GM21381 (cell line): ENCODE data around the gene LRRC32.

Source experiments
- ATAC-seq: cut with Tn5 transposase; IDR thresholded peaks from one replicate; pipeline ENCODE4 v1.9.1; 2021; ENCODE audit warnings: mild to moderate bottlenecking, moderate library complexity; ENCODE audit not compliant: unreplicated experiment

The LRRC32 gene

DNA sequence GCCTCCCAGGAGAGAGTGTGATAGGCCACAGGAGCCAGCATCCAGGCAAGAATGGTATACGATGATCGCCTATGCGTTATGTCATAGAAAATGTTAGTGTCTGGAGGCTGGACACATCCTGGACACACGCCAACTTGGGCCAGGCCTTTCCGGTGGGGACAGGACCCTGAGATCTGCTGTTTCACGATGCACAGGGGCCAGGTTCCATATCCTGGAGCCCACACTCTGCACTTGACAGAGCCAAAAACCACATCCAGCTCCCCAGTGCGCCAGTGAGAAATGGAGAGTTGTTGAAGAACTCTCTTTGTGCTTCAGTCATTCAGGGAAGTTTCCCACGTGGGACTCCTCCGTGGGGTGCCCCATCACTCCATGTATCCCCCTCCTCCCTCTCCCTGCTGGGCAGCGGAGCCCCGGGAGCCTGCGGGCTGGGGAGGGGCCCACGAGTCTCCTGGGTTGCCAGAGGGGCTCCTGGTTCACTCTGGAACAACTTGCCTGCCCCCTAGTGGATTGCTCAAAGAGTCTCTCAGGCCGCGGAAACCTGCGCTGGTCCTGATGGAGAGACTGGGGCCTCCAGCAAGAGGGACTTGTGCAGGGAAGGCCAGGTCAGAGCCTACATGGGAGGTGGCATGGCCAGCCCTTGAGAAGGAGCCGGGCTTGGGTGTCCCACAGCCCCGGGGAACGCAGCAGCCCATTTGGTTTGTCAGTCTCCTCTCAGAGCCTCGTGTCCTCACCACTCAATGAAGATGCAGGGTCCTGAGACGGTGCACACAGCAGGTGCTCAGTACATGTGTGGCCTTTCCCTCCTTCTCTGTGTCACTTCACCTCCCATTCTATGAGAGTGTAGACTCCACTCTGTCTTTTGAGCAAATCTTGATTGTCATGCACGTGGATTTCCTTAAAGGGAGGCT is 10.2 kb upstream of the LRRC32 start:
- no peak for ATAC-seq

DNA sequence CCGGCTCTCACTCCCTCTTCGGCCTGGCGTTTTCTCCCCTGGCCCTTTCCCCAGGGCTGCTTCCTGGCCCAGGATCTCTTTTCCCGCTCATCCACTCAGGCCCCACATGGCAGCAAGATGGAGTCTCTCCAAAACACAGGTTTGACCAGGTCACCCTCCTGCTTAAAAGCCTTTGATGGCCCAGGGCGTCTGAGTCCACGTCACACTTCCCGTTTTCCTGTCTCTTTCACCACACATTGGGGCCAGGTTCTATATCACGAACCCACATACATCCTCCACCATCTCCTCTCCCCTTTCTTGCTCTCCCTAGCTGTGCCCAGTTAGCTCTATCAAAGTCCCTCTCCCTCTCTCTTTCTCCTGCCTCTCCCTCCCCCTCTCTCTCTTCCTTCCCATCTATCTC is 7.8 kb upstream of the LRRC32 start:
- no peak for ATAC-seq

DNA sequence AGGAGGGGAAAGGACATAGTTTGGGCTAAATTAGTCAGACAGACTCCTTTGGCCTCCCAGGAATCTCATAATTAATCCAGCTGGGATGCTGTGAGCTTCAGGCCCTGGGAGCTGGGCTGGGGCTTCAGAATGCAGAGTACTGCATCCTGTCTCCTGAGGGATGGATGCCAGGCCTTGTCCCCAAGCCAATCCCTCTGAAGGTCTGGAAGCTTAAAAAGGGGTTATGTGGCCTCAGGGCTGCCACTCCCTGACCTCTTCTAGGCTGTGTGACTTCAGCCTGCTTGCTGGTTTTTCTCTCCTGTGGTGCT is 6.9 kb upstream of the LRRC32 start:
- no peak for ATAC-seq

DNA sequence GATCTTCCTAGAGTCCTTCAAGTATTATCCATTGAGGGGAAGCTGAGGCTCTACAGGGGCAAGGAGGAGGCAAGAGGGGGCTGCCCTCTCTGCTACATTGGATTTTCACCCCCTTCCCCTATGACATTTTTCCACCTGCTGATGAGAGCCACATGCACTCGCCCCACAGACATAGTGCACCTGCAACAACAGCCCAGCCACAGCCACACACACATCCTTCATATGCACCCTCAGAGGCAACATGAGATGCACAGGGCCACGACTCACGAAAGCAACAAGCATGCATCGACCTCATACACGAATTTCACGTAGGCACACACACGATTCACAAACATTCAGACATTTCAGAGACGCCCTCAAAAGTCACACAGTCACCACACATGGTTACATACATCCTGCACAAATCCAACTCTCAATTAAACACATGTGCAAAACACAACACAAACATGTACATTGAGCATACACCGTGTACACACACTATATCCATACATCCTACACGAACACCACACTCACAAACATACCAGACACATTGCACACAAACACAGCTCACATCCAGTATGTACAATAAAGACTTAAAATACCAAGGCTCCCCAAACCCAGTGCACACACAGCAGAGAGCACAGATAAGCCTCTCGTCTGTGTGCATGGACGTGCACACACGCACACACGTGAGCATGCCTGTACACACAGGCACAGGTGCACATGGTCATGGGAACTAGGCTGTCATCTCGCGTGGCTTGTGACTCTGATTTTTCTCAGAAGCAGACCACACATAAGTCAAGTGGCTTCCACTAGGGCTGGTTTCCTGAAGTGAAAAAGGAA is 6.3 kb upstream of the LRRC32 start:
- no peak for ATAC-seq

DNA sequence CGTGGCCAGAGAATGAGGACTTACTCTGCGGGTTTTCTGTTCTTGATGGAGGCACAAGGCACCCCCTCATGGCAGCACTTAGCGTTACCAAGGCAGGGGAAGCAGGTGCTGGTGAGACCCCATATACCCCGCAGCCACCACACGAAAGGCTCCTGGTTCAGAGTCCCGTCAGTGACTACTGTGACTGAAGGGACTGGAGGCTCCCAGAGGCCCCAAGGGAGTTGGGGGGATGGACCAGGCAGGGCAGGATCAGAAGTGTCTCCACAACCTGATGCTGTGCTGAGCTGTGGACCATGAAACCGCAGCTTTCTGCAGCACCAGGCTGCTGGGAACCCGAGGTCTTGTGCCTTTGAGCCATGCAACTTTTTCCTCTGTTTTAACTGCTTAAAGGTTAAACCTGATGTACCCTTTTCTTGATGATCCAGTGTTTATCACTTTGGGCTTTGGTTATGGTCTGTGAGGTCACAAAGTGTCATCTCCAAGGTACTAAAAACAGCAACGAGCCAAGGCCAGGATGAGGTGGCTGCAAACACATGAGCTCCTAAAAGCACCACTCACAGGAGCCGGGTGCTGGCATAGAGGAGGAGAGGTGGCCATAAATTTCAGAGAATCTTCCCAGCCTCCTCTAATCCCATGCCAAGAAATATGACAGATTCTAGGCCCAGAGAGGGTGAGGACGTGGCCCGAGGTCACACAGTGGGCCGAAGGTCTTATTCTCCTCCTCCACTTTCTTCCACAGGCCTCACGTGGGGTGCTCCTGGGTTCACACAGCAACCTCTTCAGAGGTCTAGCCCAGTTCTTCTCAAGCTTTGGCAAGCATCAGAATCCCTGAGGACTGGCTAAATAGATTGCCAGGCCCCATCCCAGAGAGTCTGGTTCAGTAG is 4.2 kb upstream of the LRRC32 start:
- ATAC-seq, result peak; percentile 38

DNA sequence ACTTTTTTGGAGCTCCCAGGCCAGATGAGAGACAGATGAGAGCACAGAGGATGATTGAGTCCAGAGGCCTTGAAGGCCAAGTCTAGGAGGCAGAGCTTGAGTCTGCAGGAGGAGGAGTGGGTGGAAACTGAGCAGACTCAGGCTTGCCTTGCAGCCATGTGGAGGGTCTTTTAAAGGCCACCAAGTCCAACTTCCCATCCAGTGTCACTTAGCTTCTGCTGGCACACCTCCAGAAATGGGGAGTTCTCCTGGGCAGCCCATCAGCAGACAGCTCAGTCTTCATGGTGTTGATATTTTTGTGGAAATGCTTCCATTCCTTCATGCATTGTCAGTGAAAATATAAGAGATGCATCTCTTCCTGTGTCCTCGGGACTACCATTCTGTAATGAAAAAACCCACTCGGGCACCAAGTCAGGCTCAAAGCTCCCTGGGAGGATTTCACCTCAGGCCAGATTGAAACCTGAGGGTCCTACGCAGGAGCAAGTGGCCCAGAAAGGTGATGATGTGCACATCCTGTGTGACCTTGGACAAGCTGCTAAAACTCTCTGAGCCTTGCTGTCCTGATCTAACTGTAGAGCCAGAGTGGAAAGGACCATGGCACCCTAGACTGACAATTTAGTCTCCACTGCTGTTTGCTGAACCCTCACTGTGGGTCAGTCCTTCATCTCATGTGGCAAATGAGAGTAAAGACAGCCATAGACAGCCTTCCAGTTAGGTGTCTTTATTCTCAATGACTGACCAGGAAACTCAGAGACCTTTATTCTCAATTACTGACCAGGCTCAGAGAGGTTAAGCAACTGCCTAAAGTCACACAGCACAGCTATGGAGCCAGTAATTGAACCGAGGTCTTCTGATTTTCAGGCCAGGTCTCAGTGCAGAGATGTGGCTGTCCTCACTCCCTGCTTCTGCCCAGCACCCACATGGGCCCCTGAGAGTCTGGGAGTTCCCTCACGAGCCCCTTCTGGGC is 2.9 kb upstream of the LRRC32 start:
- no peak for ATAC-seq

DNA sequence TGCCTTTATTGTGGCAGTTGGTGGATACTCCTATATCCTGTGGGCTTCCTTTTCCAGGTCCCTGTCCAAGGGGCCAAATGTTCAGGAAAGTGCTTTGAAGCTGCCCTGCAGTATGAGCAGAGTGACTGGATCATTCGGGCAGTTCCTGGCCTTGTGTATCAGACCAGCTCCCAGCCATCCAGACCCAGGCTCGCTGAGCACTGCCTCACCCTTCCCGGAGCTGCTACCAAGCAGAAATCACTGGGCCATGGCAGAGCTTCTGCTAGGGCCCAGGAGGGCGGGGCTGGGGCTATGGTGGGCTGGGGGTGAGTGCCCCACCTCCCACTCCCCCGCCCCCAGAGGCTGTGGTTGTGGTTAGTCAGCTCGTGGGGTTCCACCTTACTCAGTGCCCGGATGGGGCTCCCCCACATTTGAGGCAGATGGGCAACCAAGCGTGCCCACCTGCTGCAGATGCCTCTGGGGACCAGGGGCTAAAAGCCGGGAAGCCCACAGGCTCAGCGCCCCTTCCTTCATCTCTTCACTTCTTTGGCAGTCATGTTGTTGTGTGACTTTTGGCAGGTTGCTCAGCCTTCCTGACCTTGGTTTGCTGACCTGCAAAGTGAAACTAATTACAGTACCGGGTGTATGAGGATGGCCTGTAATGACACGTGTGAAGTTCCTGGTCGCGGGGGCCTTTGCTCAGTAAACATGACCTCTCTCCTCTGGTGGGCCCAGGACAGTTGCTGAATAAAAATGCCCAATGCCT is 2.1 kb upstream of the LRRC32 start:
- ATAC-seq, result peak; percentile 47

DNA sequence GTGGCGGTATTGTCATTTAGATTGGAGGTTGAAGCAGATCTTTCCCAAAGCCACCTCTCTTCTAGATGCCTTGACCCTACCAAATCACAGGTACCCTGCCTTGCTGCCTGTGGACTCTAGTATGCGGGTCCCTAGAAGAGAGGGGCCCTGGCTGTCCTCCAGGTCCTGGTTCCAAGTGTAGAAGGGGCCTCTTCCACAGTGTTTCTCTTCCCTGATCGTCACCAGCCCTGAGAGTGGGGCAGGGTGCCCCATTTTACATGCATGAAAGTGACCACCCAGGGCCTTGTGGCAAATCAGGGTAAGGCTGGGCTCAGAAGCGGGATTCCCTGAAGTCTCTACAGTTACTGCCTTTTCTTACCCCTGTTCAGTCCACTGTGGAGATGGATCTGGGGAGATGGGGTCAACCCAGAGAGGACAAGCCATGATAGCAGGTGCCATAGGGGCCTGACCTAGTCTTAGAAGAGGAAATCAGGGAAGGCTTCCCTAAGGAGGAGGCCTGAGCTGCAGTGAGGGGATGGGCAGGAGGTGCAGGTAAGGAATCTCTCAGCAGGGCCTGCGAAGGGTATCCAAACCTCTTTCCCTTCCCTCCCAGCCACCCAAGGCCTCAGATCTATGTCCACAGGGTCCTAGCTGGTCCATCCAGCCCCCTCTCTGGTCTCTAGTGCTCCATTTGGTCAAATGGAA is 1.2 kb upstream of the LRRC32 start:
- ATAC-seq, result no peak

DNA sequence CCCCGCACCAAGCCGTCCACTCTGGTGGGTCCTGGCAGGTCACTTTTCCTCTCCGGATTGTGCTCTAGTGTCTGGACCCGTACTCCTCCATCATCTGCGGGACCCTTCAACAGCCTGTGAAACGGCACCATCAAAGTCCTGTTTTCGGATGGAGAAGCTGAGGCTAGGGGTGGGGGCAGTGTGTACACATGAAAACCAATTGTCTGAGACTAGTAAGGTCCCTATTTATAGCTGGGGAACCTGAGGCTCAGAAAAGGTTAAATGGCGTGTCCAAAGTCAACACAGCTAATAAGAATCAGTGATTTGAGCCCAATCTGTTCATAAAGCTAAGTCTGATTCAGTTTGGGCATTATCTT is 668 bp upstream of the LRRC32 start:
- no peak for ATAC-seq

DNA sequence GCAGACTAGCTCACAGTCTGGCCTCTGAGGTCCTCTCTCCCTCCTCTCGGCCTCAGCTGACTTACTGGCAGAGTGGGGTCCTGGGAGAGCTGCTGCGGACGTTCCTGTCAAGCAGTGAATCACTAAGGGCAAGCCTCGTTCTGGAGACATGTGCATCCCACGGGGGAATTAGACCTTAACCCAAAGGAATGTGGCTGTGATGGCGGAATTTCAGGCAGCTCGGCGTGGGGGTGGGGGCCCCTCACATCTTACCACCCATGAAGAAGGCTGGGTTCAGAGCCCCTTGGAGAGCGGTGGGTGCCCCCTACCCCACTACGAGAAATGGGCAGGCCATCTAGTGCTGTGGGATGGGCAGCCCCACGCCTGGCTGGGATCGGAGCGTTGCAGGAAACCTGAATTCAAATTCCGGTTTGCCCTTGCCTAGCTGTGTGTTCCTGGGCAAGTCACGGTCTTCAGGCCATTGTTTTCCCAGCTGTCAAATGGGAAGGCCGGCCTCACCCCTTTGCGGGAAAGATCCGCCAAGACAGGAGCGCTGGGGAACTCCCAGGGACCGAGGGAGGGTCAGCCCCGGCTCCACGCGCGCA is 554 bp downstream of the LRRC32 start:
- no peak for ATAC-seq

DNA sequence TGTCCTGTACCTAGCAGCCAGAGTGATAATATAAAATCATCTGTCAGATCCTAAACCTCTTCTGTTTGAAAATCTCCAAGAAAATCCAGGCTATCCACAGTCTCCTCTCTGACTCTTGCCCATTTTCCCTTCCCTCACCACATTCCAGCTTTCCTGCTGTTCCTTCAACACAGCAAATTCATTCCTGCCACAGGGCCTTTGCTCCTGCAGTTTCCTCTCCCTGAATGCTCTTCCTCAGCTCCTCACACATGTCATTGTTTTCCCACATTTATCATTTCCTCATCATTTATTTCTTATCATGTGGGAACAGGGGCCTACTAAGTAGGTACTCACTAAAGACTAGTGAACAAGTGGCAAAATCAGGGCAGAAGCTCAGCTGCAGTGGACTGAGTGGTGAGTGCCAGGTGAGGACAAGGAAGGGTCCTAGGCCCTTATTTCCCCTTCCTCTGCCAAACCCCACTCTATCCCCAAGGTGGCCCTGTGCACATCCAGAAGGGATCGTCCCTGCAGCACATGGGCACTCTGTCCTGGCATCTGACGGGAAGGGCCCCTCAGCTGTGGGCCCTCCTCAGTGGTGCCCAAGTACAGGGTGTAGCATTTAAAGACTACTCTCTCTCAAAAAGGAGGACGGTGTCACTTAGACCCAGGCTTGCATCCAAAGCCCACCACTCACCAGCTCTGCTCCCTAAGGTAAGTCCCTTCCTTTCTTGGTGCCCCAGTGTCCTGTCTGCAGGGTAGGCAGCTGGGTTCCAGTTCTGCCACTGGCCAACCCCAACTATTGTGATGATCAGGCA is 2.0 kb downstream of the LRRC32 start:
- no peak for ATAC-seq

DNA sequence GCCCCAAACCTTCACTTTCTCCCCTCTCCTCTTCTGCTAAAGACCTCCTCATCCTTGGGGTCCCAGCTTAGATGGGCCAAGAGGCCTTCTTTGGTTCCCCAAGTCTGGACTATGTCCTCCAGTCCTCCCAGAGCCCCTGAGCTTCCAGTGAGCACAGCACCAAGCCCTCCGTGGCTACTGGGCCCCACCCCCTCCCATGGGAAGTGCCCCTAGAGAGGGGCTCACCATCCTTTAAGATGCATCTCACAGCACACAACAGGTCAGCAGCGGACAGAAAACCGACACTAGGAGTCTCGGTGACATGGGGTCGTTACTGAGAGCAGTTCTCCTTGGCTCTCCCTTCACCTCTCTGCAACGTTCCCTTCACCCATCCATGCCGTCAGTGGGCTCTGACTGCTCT is 2.7 kb downstream of the LRRC32 start:
- ATAC-seq, result no peak

DNA sequence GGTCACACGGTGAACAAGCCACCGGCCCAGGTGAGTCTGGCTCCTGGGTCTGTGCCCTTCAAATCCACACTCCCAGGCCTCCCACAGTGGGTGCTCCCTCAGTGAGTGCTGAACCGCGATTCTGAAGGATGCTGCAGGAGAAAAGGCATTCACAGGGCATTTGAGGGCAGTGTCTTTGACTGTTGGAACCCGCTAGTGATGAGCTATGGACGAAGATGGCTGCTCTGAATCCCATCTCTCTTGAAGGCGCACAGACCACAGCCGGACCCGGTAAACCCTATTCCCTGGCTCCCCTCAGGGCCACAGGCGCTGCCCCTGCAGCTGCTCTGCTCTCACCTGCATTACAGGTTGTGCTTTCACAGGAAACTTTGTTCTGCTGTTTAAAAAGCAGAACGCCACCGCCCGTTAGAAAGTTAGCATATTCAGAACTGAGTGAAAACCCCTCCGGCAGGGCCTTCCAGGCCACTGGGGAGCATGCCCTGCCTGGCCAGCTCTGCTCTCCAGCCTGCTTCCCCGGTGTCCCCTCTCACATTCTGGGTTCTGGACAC is 3.2 kb downstream of the LRRC32 start:
- ATAC-seq, result no peak

DNA sequence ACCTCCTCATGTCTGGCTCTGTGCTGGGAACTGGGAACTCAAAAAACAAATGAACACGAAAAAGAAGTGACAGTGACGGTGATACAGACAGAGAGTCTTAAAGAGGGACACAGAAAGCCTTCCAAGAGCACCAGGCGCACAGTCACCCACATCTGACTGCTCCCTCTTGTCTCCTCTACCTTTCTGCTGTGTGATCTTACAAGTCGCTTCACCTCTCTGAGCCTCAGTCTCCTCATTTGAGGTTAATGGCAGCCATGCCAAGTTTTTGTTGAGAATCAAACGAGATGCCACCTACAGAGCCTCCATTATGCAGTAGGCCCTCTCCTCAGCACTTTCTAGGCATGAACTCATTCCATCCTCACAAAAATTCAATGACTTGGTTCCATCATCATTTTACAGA is 3.7 kb downstream of the LRRC32 start:
- no peak for ATAC-seq

DNA sequence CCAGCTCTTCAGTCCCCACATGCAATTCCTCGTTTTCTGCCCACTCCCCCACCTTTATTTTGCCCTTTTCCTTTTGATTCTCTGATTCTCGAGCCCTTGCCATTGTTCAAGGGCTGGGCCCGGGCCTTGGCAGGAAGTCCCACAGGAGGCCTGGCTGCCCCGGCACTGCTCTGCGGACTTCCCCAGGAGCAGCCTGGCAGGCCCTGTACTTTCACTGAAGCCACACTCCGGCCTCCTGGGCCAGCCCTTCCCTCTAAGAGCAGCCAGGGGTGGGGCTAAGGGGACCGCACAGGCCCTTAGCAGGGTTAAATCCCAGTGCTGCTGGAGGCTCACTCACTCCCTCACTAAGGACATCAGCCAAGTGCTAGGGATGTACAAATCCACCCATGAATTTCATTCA is 4.1 kb downstream of the LRRC32 start:
- ATAC-seq, result no peak

DNA sequence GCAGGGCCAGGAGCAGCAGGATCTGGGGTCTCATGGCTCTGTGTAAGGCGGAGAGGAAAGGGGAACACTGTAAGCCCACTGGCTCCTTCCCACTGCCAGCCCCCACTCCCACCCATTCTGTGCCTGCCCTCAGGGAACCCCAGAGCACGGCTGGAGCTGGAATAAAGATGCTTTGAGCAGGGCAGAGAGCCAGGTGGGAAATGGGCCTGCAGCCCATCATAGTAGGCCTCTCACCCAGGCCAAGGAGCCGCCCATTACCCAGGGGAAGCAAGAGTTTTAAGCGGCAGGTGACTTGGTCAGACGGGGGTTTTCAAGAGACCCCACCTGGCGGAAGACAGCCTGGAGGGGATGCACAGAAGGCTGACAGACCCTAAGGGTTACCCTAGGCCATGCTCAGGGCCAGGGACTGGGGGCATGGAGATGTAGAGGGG is 4.6 kb downstream of the LRRC32 start:
- ATAC-seq, result no peak

DNA sequence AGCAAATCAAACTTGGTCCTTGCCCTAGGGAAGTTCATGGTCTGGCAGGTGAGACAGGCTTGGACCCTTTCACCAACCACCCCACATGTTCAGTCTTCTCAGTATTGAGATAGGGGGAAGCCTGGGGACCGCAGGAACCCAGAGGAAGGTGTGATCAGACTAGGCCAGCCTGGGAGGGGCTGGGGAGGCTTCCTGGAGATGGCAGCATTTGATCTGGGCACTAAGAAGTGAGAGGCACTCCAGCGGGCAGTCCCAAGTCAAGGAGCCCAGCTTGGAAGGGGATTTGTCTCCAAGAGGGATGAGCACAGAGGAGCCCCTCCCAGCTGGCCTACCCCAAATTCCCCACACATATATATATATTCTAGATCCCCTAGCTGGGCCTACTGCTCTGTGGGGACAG is 5.4 kb downstream of the LRRC32 start:
- ATAC-seq, result no peak
